Measurements from ENCODE around the gene KCNG2. TPM values are rescaled to one million over a fixed set of nuclear protein-coding genes. Genes with fewer than 3 reads are reported as not detected.

The KCNG2 gene
- total and polyA plus RNA-seq, 2 of the 13 experiments (the other 11 are each of a cell fraction or from before 2014, with no cell fraction given) = not detected

DNA sequence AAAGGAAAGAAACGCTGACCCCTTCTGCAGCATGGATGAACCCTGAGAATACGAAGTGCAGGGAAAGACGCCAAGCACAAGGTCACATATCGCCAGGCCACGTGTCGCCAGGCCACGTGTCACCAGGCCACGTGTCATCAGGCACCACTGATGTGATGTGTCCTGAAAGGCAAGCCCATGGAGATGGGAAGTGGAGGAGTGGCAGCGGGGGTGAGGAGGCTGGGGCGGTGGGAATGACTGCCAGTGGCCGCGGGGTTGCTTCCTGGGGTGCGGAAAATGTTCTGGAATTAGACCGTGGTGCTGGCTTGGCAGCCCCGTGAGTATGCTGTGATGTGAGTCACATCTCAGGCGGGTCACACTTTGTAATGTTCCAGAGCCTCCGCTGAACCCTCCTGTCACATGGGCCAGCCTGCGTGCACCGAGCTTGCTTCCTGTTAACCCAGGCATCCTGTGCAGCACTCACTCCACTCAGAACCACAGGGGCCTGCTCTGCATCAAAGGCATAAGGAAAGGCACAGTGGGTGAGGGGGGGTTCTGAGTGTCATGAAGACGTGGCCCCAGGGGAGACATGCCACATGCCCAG, 114.8 kb downstream of the KCNG2 start (continued):
- no peak for TF ChIP-seq PAXIP1 (CRISPR knock-in tag; conservative IDR thresholded peaks at IDR 0.05)

- Histone ChIP-seq H3K9ac (ENCODE audit: insufficient read depth, low read depth, low read length) (no peak overlapping the region), H3K4me3 (replicated peaks in 1 of 3; ENCODE audit: insufficient read depth in 1 of 3, low read depth in 2 of 3, low read length in 3 of 3) (no peak overlapping the region), H3K4me2 (ENCODE audit: low read depth, low read length) (no peak overlapping the region), H3K27me3 (ENCODE audit: control insufficient read depth in 1 of 2, insufficient read depth in 2 of 2, low read length in 2 of 2) (no peaks in the 10 kb centered on the region), H4K20me1 (ENCODE audit: insufficient read depth, low read length) (peaks cover 22% of the 10 kb centered on the region; the same call in 1 of the 2 replicates), H3K9me3 (ENCODE audit: low read length) (no peaks in the 10 kb centered on the region), H3K79me2 (ENCODE audit: insufficient read depth, low read length) (no peaks in the 10 kb centered on the region), H3K27ac (ENCODE audit: extremely low read length, insufficient read depth, low read length) (no peak overlapping the region), H3K4me1 (ENCODE audit: insufficient read depth, low read length) (no peaks in the 10 kb centered on the region), H2AFZ (ENCODE audit: low read length) (no peak overlapping the region), H3K36me3 (replicated peaks in 1 of 2; ENCODE audit: control insufficient read depth in 1 of 2, insufficient read depth in 2 of 2, low read length in 2 of 2) (peaks cover 11 to 43% of the 10 kb centered on the region in 2 experiments; a peak in 4 of 5 replicates)
- no TSS peak for BruUV-seq (replicated peaks)
- ChIA-PET CTCF (ENCODE audit: low intra/inter-chr PET ratio, low total read pairs) (no interaction called here), POLR2A (no interaction called here)
- DNase-seq (ENCODE audit: low spot score) = no peak
- no peak for ATAC-seq
- intact Hi-C loops (cut with micrococcal nuclease; ENCODE audit: unreplicated experiment) (no loop called here), in situ Hi-C loops (cut with HindIII; ENCODE audit: extremely low pct_ligation_motif_present, low pct_unique_long_range_greater_than_20kb) (no loop called here)
- 96% methylated on average over 27 of the region's 28 CpGs for WGBS (ENCODE audit: low lambda C conversion rate)
- FAIRE-seq = no peak
- no peak for TF ChIP-seq YEATS4 (CRISPR knock-in tag; IDR thresholded peaks at IDR 0.05; ENCODE audit: borderline replicate concordance)
- TF ChIP-seq RAD21 (CRISPR knock-in tag; IDR thresholded peaks at IDR 0.05) = no peak
- TF ChIP-seq, protein P1, sequence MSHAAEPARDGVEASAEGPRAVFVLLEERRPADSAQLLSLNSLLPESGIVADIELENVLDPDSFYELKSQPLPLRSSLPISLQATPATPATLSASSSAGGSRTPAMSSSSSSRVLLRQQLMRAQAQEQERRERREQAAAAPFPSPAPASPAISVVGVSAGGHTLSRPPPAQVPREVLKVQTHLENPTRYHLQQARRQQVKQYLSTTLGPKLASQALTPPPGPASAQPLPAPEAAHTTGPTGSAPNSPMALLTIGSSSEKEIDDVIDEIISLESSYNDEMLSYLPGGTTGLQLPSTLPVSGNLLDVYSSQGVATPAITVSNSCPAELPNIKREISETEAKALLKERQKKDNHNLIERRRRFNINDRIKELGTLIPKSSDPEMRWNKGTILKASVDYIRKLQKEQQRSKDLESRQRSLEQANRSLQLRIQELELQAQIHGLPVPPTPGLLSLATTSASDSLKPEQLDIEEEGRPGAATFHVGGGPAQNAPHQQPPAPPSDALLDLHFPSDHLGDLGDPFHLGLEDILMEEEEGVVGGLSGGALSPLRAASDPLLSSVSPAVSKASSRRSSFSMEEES (CRISPR knock-in tag; IDR thresholded peaks at IDR 0.05) = no peak
- TF ChIP-seq ZNF558 (CRISPR knock-in tag; IDR thresholded peaks at IDR 0.05; ENCODE audit: borderline replicate concordance) = no peak
- TF ChIP-seq, protein P2, sequence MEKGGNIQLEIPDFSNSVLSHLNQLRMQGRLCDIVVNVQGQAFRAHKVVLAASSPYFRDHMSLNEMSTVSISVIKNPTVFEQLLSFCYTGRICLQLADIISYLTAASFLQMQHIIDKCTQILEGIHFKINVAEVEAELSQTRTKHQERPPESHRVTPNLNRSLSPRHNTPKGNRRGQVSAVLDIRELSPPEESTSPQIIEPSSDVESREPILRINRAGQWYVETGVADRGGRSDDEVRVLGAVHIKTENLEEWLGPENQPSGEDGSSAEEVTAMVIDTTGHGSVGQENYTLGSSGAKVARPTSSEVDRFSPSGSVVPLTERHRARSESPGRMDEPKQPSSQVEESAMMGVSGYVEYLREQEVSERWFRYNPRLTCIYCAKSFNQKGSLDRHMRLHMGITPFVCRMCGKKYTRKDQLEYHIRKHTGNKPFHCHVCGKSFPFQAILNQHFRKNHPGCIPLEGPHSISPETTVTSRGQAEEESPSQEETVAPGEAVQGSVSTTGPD (CRISPR knock-in tag; IDR thresholded peaks at IDR 0.05) = no peak
- no peak for TF ChIP-seq ZNF572 (CRISPR knock-in tag; IDR thresholded peaks at IDR 0.05)
- TF ChIP-seq EHMT2 (IDR thresholded peaks at IDR 0.05; ENCODE audit: borderline replicate concordance, low read depth, low read length) = no peak
- no peak for TF ChIP-seq ZNF550 (CRISPR knock-in tag; IDR thresholded peaks at IDR 0.05; ENCODE audit: borderline replicate concordance)
- TF ChIP-seq CC2D1A (CRISPR knock-in tag; IDR thresholded peaks at IDR 0.05) = no peak
- TF ChIP-seq LRRFIP1 (CRISPR knock-in tag; conservative IDR thresholded peaks at IDR 0.05) = no peak
- no peak for TF ChIP-seq ZNF12 (CRISPR knock-in tag; IDR thresholded peaks at IDR 0.05)
These were observed 115.5 kb downstream of the KCNG2 start for GRCh38 chr18:79912994-79913831.

All from HepG2 (cell line).